HEK293 (cell line): ENCODE results near the gene MMRN2.
A peak's percentile ranks its signal among the peaks of the same experiment; 100 is the strongest.

Source experiments
- CTCF ChIA-PET: fragments of 350-600 bp; formaldehyde crosslinking; extraction: SDS; loops from one replicate; lab custom pipeline; 2021; ENCODE audit warnings: antibody characterized with exemption; lab: Yijun Ruan, JAX
- POLR2A ChIA-PET: fragments of 300-600 bp; formaldehyde crosslinking; extraction: SDS; loops from one replicate; lab custom pipeline; 2020; ENCODE audit warnings: antibody characterized with exemption, inconsistent platforms; lab: Yijun Ruan, JAX
- H3K27ac ChIP-seq: fragments of 200-500 bp; sonication (Bioruptor generic); 2 replicates; pipeline ENCODE4 v1.5.1; 2014; ENCODE audit warnings: low read depth, low read length, control low read depth, inconsistent platforms; ENCODE audit errors: extremely low read depth
- H3K36me3 ChIP-seq, 2 experiments: fragments of 200-500 bp in 1 of 2; sonication (Bioruptor generic) in 1 of 2; 1 replicate in 1 of 2; 2 replicates in 1 of 2; pipeline ENCODE4 v1.5.1; 2014 to 2017; ENCODE audit warnings: inconsistent platforms in 2 of 2, low read length in 2 of 2; ENCODE audit not compliant: control insufficient read depth in 2 of 2, insufficient read depth in 1 of 2
- H3K4me1 ChIP-seq: fragments of 200-500 bp; sonication (Bioruptor generic); 2 replicates; pipeline ENCODE4 v1.5.1; 2014; ENCODE audit warnings: mild to moderate bottlenecking, low read length, inconsistent platforms; ENCODE audit not compliant: control insufficient read depth, insufficient read depth
- H3K4me3 ChIP-seq: 2 replicates; pipeline ENCODE4 v1.5.1; 2011; ENCODE audit warnings: low read depth, mild to moderate bottlenecking, control low read depth, low read length, moderate library complexity
- H3K9me3 ChIP-seq: fragments of 200-500 bp; sonication (Bioruptor generic); 2 replicates; pipeline ENCODE4 v1.5.1; 2014; ENCODE audit warnings: low read depth, low read length, inconsistent platforms; ENCODE audit not compliant: control insufficient read depth, insufficient read depth
- HOXD13 ChIP-seq: sonication (generic); formaldehyde crosslinking; IDR thresholded peaks from 2 replicates; pipeline ENCODE4 v1.8.0; 2022; ENCODE audit warnings: missing genetic modification reagents, borderline replicate concordance
- ZBTB17 ChIP-seq: fragments of 450-650 bp; formaldehyde crosslinking; IDR thresholded peaks from 2 replicates; pipeline ENCODE4 v1.5.1; 2016; ENCODE audit warnings: missing biosample characterization, missing genetic modification characterization
- ZBTB20 ChIP-seq: fragments of 450-650 bp; formaldehyde crosslinking; IDR thresholded peaks from 2 replicates; pipeline ENCODE4 v1.5.1; 2016; ENCODE audit warnings: missing biosample characterization, missing genetic modification characterization
- ZBTB21 ChIP-seq: fragments of 450-650 bp; formaldehyde crosslinking; IDR thresholded peaks from 2 replicates; pipeline ENCODE4 v1.5.1; 2017; ENCODE audit warnings: missing biosample characterization, missing genetic modification characterization
- ZFHX2 ChIP-seq: fragments of 450-650 bp; formaldehyde crosslinking; conservative IDR thresholded peaks from 2 replicates; pipeline ENCODE4 v1.5.1; 2016; ENCODE audit warnings: missing biosample characterization, missing genetic modification characterization
- ZIC2 ChIP-seq: fragments of 450-650 bp; formaldehyde crosslinking; IDR thresholded peaks from 2 replicates; pipeline ENCODE4 v1.5.1; 2016; ENCODE audit warnings: missing biosample characterization, missing genetic modification characterization
- ZNF19 ChIP-seq: fragments of 450-650 bp; formaldehyde crosslinking; IDR thresholded peaks from 2 replicates; pipeline ENCODE4; 2016; ENCODE audit warnings: missing biosample characterization, missing genetic modification characterization, low read depth
- ZNF248 ChIP-seq: fragments of 450-650 bp; formaldehyde crosslinking; IDR thresholded peaks from 2 replicates; pipeline ENCODE4 v1.5.1; 2017; ENCODE audit warnings: missing biosample characterization, missing genetic modification characterization
- ZNF354C ChIP-seq: fragments of 450-650 bp; formaldehyde crosslinking; IDR thresholded peaks from 2 replicates; pipeline ENCODE4 v1.5.1; 2016; ENCODE audit warnings: missing biosample characterization, missing genetic modification characterization, low read depth, borderline replicate concordance
- ZNF394 ChIP-seq: fragments of 450-650 bp; formaldehyde crosslinking; IDR thresholded peaks from 2 replicates; pipeline ENCODE4 v1.5.1; 2016; ENCODE audit warnings: missing biosample characterization, missing genetic modification characterization, mild to moderate bottlenecking, moderate library complexity, borderline replicate concordance
- ZNF404 ChIP-seq: fragments of 450-650 bp; formaldehyde crosslinking; IDR thresholded peaks from 2 replicates; pipeline ENCODE4 v1.5.1; 2017; ENCODE audit warnings: missing biosample characterization, missing genetic modification characterization
- ZNF654 ChIP-seq: fragments of 450-650 bp; formaldehyde crosslinking; IDR thresholded peaks from 2 replicates; pipeline ENCODE4 v1.5.1; 2016; ENCODE audit warnings: low read depth, missing biosample characterization, missing genetic modification characterization
- ZNF664 ChIP-seq: fragments of 450-650 bp; formaldehyde crosslinking; IDR thresholded peaks from 2 replicates; pipeline ENCODE4 v1.5.1; 2016; ENCODE audit warnings: missing biosample characterization, missing genetic modification characterization
- ZNF670 ChIP-seq: fragments of 450-650 bp; formaldehyde crosslinking; IDR thresholded peaks from 2 replicates; pipeline ENCODE4 v1.5.1; 2016; ENCODE audit warnings: missing biosample characterization, missing genetic modification characterization, low read depth
- ZNF747 ChIP-seq: fragments of 450-650 bp; formaldehyde crosslinking; IDR thresholded peaks from 2 replicates; pipeline ENCODE4 v1.5.1; 2016; ENCODE audit warnings: missing biosample characterization, missing genetic modification characterization
- ZNF837 ChIP-seq: fragments of 450-650 bp; formaldehyde crosslinking; IDR thresholded peaks from 2 replicates; pipeline ENCODE4 v1.5.1; 2016; ENCODE audit warnings: missing biosample characterization, missing genetic modification characterization
- TF ChIP-seq, protein P1 (sequence below): fragments of 450-650 bp; formaldehyde crosslinking; IDR thresholded peaks from 2 replicates; pipeline ENCODE4 v1.5.1; 2016; ENCODE audit warnings: missing biosample characterization, missing genetic modification characterization
- TF ChIP-seq, protein P2 (sequence below): fragments of 450-650 bp; formaldehyde crosslinking; IDR thresholded peaks from 2 replicates; pipeline ENCODE4 v1.5.1; 2016; ENCODE audit warnings: missing biosample characterization, missing genetic modification characterization
- TF ChIP-seq, protein P3 (sequence below): fragments of 450-650 bp; formaldehyde crosslinking; IDR thresholded peaks from 2 replicates; pipeline ENCODE4 v1.5.1; 2016; ENCODE audit warnings: missing biosample characterization, missing genetic modification characterization

The MMRN2 gene

DNA sequence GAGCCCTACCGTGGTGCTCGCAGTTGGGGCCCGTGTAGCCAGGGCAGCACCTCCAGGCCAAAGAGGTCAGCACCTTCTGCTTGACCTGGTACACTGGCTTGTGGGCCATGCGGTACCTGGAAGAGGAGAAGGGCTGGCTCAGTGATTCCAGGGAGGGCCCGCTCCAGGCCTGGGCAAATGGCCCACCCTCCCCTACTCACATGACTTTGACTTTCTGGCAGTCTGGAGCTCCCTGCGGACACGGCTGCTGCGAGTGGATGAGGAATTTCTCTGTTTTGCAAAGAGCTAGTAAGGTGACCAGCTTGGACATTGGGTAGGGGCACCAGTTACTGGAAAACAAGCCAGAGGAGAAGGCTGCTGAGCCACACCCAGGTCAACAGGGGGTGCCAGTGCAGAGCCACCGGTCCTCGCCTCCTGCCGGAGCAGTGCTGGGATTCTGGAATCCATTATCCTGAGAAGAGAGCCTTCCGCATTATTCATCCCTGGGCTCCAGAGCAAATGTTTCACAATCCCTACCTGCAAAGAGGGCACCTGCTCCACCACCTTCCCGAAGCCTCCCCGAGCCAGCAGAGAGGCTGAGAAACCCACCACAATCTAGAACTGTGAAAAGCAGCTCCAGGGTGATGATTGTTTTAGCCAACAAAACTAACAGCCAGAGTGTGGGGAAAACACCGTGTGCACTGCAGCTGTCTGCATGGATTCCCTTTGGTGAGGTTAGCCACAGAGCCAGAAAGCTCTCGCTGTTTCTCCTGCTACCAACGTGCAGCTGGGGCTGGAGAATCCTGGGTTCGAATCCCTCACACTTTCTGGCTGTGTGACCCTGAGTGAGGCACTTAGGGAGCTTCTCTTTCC lies 11.8 kb downstream of the MMRN2 start:
- TF ChIP-seq, protein P1, sequence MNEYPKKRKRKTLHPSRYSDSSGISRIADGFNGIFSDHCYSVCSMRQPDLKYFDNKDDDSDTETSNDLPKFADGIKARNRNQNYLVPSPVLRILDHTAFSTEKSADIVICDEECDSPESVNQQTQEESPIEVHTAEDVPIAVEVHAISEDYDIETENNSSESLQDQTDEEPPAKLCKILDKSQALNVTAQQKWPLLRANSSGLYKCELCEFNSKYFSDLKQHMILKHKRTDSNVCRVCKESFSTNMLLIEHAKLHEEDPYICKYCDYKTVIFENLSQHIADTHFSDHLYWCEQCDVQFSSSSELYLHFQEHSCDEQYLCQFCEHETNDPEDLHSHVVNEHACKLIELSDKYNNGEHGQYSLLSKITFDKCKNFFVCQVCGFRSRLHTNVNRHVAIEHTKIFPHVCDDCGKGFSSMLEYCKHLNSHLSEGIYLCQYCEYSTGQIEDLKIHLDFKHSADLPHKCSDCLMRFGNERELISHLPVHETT (tag by site-specific recombination) = no peak
- TF ChIP-seq ZNF654 = peak; percentile 28
- TF ChIP-seq ZNF837 (tag by site-specific recombination) = no peak
- no peak for TF ChIP-seq ZNF664 (tag by site-specific recombination)
- Histone ChIP-seq H3K9me3 (no peaks in the 10 kb centered on the region), H3K4me1 (no peaks in the 10 kb centered on the region), H3K36me3 (no peaks in the 10 kb centered on the region), H3K4me3 (no peak overlapping the region), H3K27ac (no peak overlapping the region)
- CTCF ChIA-PET = interaction anchor here (0.6 to 2.2 kb wide), 7 partner anchors 8 to 303 kb away, joined by 3 to 8 read pairs (median 4); no protein-coding TSS in a partner anchor
- POLR2A ChIA-PET = no interaction called here

DNA sequence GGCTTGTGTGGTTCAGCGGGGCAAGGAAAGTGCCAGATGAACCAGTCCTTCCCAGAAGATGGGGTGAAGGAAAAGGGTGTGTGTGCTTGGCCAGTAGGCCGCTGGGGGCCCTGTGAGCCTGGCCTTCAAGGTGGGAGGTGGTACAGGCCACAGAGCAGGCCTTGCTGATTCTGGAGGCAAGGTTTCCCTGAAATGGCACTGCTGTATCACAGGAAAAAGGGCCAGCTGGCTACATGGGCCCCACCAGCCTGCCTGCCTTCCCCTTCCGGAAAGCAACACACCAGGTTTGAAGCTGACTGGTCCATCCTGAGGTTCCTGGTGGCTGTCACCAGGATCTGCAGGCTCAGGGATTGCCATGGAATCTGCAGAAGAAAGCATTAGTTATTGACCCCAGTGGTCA lies 12.5 kb downstream of the MMRN2 start:
- CTCF ChIA-PET = interaction anchor here (0.9 to 1.3 kb wide), 2 partner anchors 251 to 302 kb away, joined by 5 read pairs; no protein-coding TSS in a partner anchor

DNA sequence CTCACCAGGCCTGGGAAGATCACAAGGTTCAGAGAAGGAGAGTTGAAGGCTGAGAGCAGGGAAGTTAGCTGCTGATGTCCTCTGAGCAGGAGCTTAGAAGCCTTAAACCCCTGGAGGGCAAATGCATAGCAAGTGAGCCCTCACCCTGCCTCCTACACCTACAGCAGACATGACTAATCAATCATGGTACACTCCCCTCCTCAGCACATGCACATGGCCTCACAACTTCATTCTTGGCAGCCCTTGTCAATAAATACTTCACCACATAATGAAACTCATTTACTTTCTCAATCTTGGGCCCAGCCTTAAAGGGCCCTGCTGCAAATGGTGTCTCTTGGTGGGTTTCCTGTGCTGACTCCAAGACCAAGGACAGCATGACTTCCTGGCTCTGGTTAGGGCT lies 12.9 kb downstream of the MMRN2 start:
- no peaks in the 10 kb centered on the region for H3K9me3 ChIP-seq
- no peak overlapping the region for H3K4me3 ChIP-seq
- TF ChIP-seq ZNF404 (tag by site-specific recombination) = no peak
- peak; percentile 43; the same call in 1 of the 2 replicates for TF ChIP-seq ZBTB17 (tag by site-specific recombination)
- CTCF ChIA-PET = interaction anchor here (1.3 kb wide), 1 partner anchor 251 kb away, joined by 5 read pairs; no protein-coding TSS in a partner anchor
- POLR2A ChIA-PET = no interaction called here
- no peak overlapping the region for H3K27ac ChIP-seq
- no peaks in the 10 kb centered on the region for H3K4me1 ChIP-seq
- no peaks in the 10 kb centered on the region for H3K36me3 ChIP-seq

More for the DNA sequence above, 12.5 kb downstream of the MMRN2 start:
- no peaks in the 10 kb centered on the region for H3K36me3 ChIP-seq
- POLR2A ChIA-PET = no interaction called here
- H3K27ac ChIP-seq = no peak overlapping the region
- H3K9me3 ChIP-seq = no peaks in the 10 kb centered on the region
- no peak overlapping the region for H3K4me3 ChIP-seq
- TF ChIP-seq ZNF394 (tag by site-specific recombination) (no peak), HOXD13 (no peak), ZBTB20 (tag by site-specific recombination) (no peak), ZNF354C (tag by site-specific recombination) (no peak), ZNF670 (no peak), ZFHX2 (tag by site-specific recombination) (no peak), ZNF248 (tag by site-specific recombination) (no peak), ZNF747 (tag by site-specific recombination) (no peak), ZNF19 (tag by site-specific recombination) (no peak), ZIC2 (tag by site-specific recombination) (no peak), ZNF404 (tag by site-specific recombination) (no peak), ZBTB21 (tag by site-specific recombination) (no peak)
- TF ChIP-seq, protein P2, sequence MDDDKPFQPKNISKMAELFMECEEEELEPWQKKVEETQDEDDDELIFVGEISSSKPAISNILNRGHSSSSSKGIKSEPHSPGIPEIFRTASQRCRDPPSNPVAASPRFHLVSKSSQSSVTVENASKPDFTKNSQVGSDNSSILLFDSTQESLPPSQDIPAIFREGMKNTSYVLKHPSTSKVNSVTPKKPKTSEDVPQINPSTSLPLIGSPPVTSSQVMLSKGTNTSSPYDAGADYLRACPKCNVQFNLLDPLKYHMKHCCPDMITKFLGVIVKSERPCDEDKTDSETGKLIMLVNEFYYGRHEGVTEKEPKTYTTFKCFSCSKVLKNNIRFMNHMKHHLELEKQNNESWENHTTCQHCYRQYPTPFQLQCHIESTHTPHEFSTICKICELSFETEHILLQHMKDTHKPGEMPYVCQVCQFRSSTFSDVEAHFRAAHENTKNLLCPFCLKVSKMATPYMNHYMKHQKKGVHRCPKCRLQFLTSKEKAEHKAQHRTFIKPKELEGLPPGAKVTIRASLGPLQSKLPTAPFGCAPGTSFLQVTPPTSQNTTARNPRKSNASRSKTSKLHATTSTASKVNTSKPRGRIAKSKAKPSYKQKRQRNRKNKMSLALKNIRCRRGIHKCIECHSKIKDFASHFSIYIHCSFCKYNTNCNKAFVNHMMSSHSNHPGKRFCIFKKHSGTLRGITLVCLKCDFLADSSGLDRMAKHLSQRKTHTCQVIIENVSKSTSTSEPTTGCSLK (tag by site-specific recombination) = no peak
- TF ChIP-seq, protein P3, sequence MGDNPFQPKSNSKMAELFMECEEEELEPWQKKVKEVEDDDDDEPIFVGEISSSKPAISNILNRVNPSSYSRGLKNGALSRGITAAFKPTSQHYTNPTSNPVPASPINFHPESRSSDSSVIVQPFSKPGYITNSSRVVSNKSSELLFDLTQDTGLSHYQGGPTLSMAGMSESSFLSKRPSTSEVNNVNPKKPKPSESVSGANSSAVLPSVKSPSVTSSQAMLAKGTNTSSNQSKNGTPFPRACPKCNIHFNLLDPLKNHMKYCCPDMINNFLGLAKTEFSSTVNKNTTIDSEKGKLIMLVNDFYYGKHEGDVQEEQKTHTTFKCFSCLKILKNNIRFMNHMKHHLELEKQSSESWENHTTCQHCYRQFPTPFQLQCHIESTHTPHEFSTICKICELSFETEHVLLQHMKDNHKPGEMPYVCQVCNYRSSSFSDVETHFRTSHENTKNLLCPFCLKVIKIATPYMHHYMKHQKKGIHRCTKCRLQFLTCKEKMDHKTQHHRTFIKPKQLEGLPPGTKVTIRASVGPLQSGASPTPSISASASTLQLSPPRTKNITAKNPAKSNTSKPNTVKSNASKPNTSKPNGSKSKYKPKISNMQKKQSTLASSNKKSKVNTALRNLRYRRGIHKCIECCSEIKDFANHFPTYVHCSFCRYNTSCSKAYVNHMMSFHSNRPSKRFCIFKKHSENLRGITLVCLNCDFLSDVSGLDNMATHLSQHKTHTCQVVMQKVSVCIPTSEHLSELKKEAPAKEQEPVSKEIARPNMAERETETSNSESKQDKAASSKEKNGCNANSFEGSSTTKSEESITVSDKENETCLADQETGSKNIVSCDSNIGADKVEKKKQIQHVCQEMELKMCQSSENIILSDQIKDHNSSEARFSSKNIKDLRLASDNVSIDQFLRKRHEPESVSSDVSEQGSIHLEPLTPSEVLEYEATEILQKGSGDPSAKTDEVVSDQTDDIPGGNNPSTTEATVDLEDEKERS (tag by site-specific recombination) = no peak
- no peaks in the 10 kb centered on the region for H3K4me1 ChIP-seq
